Prostate gland (tissue), 2 donors: ENCODE data around the gene RNF123. TPM values are rescaled to one million over a fixed set of nuclear protein-coding genes. Genes with fewer than 3 reads are reported as not detected.

Source experiments
- DNase-seq: peaks from one replicate; pipeline ENCODE4 v3.0.0-alpha.2; 2019; ENCODE audit warnings: low spot score
- H3K27ac ChIP-seq, 2 donors: fragments of 200-600 bp; sonication (generic); 2 replicates each; pipeline ENCODE4 v1.5.1; 2017 to 2019
- H3K27me3 ChIP-seq: fragments of 200-600 bp; sonication (generic); replicated peaks from 2 replicates; pipeline ENCODE4 v1.5.1; 2019; ENCODE audit not compliant: insufficient read depth
- H3K36me3 ChIP-seq, 2 donors: fragments of 200-600 bp; sonication (generic); 1 replicate in 1 of 2; 2 replicates in 1 of 2; pipeline versions ENCODE4 v1.5.1 to v1.8.1; 2017 to 2019
- H3K4me1 ChIP-seq: fragments of 200-600 bp; sonication (generic); replicated peaks from 2 replicates; pipeline ENCODE4 v1.5.1; 2019
- H3K4me3 ChIP-seq, 2 donors: fragments of 200-600 bp; sonication (generic); 2 replicates each; pipeline ENCODE4 v1.5.1; 2017 to 2019
- H3K9me3 ChIP-seq: fragments of 200-600 bp; sonication (generic); 2 replicates; pipeline ENCODE4 v1.5.1; 2017
- CTCF ChIP-seq, 4 experiments: fragments of 200-600 bp in 2 of 4; fragments of 450-650 bp in 2 of 4; sonication (generic) in 2 of 4; IDR thresholded peaks; 1 replicate in 3 of 4; 2 replicates in 1 of 4; pipeline ENCODE4 v1.5.1; 2016 to 2019; ENCODE audit warnings: antibody characterized with exemption in 4 of 4, mild to moderate bottlenecking in 2 of 4, moderate library complexity in 2 of 4
- POLR2A ChIP-seq: fragments of 450-650 bp; IDR thresholded peaks from one replicate; pipeline ENCODE4 v1.6.1; 2016; ENCODE audit warnings: antibody characterized with exemption, mild to moderate bottlenecking
- POLR2AphosphoS5 ChIP-seq: sonication (generic); formaldehyde crosslinking; IDR thresholded peaks from one replicate; pipeline ENCODE4 v1.6.1; 2017; ENCODE audit warnings: antibody characterized with exemption
- WGBS: methylation state at CpG from one replicate; pipeline ENCODE4 v1.1.5; 2018; 5-methylcytosine and 5-hydroxymethylcytosine counted together
- intact Hi-C: fragments of 100-400 bp; cut with DNase I; formaldehyde crosslinking; loops from one replicate; pipeline ENCODE4 v1.14.2; 2022
- total RNA-seq, 2 donors: library from RNA; depleted of rRNA; stranded (reverse); fragments of >200 nt; gene quantifications; one replicate each; pipeline ENCODE4 v1.1.0, GENCODE V29; 2016

RNF123 gene
- total RNA-seq, 2 donors from 2014 or later = 24.9 to 58.3 TPM

GRCh38 chr3:49716169-49716568, 26.8 kb downstream of the RNF123 start:
- Histone ChIP-seq H3K9me3 (no peaks in the 10 kb centered on the region), H3K27me3 (no peaks in the 10 kb centered on the region), H3K4me1 (peaks cover 6% of the 10 kb centered on the region), H3K4me3 (no peak overlapping the region), H3K27ac (no peak overlapping the region), H3K36me3 (no peaks in the 10 kb centered on the region)
- DNase-seq = no peak
- intact Hi-C loops = no loop called here
- whole genome bisulfite sequencing = 94% methylated on average over 7 of the region's 7 CpGs
- TF ChIP-seq POLR2A = no peak
- TF ChIP-seq POLR2AphosphoS5 = no peak
- TF ChIP-seq CTCF (IDR thresholded peaks at IDR 0.05) = no peak

GRCh38 chr3:49716691-49717210, 27.4 kb downstream of the RNF123 start:
- H3K27ac ChIP-seq = no peak overlapping the region
- 96% methylated on average over 15 of the region's 16 CpGs for WGBS
- intact Hi-C loops = no loop called here

GRCh38 chr3:49717211-49717958, 28.0 kb downstream of the RNF123 start:
- no peak for DNase-seq
- intact Hi-C loops = no loop called here

More at GRCh38 chr3:49716691-49717210, 27.4 kb downstream of the RNF123 start:
- no peak overlapping the region for H3K4me3 ChIP-seq
- no peak for DNase-seq
- H3K4me1 ChIP-seq = peaks cover 6% of the 10 kb centered on the region
- H3K36me3 ChIP-seq = peaks cover 0 to under 1% of the 10 kb centered on the region in 2 donors
- no peaks in the 10 kb centered on the region for H3K9me3 ChIP-seq
- TF ChIP-seq POLR2AphosphoS5 (no peak), POLR2A (no peak), CTCF (IDR thresholded peaks at IDR 0.05) (no peak)
- H3K27me3 ChIP-seq = no peaks in the 10 kb centered on the region

GRCh38 chr3:49717959-49718857, 28.9 kb downstream of the RNF123 start:
- WGBS = 56% methylated on average over 75 of the region's 75 CpGs
- TF ChIP-seq POLR2AphosphoS5 = no peak
- no peak for TF ChIP-seq CTCF (IDR thresholded peaks at IDR 0.05)
- no peak for TF ChIP-seq POLR2A
- H3K9me3 ChIP-seq = no peaks in the 10 kb centered on the region
- no peak for DNase-seq
- peaks cover 13% of the 10 kb centered on the region for H3K4me1 ChIP-seq
- intact Hi-C loops = no loop called here
- H3K27me3 ChIP-seq = no peaks in the 10 kb centered on the region
- peaks cover 0 to 5% of the 10 kb centered on the region in 2 donors for H3K36me3 ChIP-seq
- no peak overlapping the region for H3K4me3 ChIP-seq
- no peak overlapping the region for H3K27ac ChIP-seq

More at GRCh38 chr3:49717211-49717958, 28.0 kb downstream of the RNF123 start:
- no peak overlapping the region for H3K27ac ChIP-seq
- H3K36me3 ChIP-seq = peaks cover 0 to 5% of the 10 kb centered on the region in 2 donors
- H3K4me1 ChIP-seq = peaks cover 10% of the 10 kb centered on the region
- 92% methylated on average over 14 of the region's 14 CpGs for WGBS
- H3K4me3 ChIP-seq = no peak overlapping the region
- no peaks in the 10 kb centered on the region for H3K27me3 ChIP-seq
- TF ChIP-seq POLR2A (no peak), CTCF (IDR thresholded peaks at IDR 0.05) (no peak), POLR2AphosphoS5 (no peak)
- no peaks in the 10 kb centered on the region for H3K9me3 ChIP-seq
